WTC11 (cell line): ENCODE measurements around the gene ZNF516. TPM values are rescaled to one million over a fixed set of nuclear protein-coding genes. Genes with fewer than 3 reads are reported as not detected.

ENCODE experiments used
- ATAC-seq: fragments of 200-7000 bp; cut with Tn5 transposase; 2 replicates; pipeline ENCODE4 v1.10.0; 2021; ENCODE audit warnings: mild to moderate bottlenecking, moderate library complexity
- CTCF ChIA-PET: fragments of 300-600 bp; sonication (Branson Sonifier 250); formaldehyde crosslinking; loops from one replicate; lab custom pipeline; 2021; ENCODE audit warnings: antibody characterized with exemption; lab: Charles Lee
- POLR2A ChIA-PET: fragments of 350-600 bp; sonication (Branson Sonifier 250); formaldehyde crosslinking; loops from one replicate; lab custom pipeline; 2021; ENCODE audit warnings: antibody characterized with exemption; lab: Charles Lee
- DNase-seq: peaks from one replicate; pipeline ENCODE4 v3.0.0; 2021; ENCODE audit warnings: low spot score
- H3K27ac Mint-ChIP-seq: 2 replicates; pipeline ENCODE4 v1.8.0; 2021; ENCODE audit warnings: mixed read lengths
- H3K27me3 Mint-ChIP-seq: 2 replicates; pipeline ENCODE4 v1.8.0; 2021; ENCODE audit warnings: low read depth, mild to moderate bottlenecking, moderate library complexity, mixed read lengths
- H3K36me3 Mint-ChIP-seq: 2 replicates; pipeline ENCODE4 v1.8.0; 2021; ENCODE audit warnings: mixed read lengths
- H3K4me1 Mint-ChIP-seq: 2 replicates; pipeline ENCODE4 v1.8.0; 2022; ENCODE audit warnings: mixed read lengths
- H3K4me3 Mint-ChIP-seq: 2 replicates; pipeline ENCODE4 v1.8.0; 2021; ENCODE audit warnings: mild to moderate bottlenecking, moderate library complexity, mixed read lengths
- H3K9me3 Mint-ChIP-seq: 2 replicates; pipeline ENCODE4 v1.8.0; 2021; ENCODE audit warnings: mixed read lengths
- AFF4 ChIP-seq: sonication (generic); formaldehyde crosslinking; IDR thresholded peaks from 2 replicates; pipeline ENCODE4 v1.8.1; 2023; ENCODE audit warnings: mild to moderate bottlenecking, missing genetic modification reagents, borderline replicate concordance
- ATF6 ChIP-seq: sonication (generic); formaldehyde crosslinking; IDR thresholded peaks from 2 replicates; pipeline ENCODE4 v1.8.1; 2023; ENCODE audit warnings: mild to moderate bottlenecking, missing genetic modification reagents
- CBFB ChIP-seq: sonication (generic); formaldehyde crosslinking; IDR thresholded peaks from 2 replicates; pipeline ENCODE4 v1.8.1; 2022; ENCODE audit warnings: mild to moderate bottlenecking, low read depth, missing genetic modification reagents
- ELF4 ChIP-seq: sonication (generic); formaldehyde crosslinking; IDR thresholded peaks from 2 replicates; pipeline ENCODE4 v1.8.1; 2022; ENCODE audit warnings: low read depth, mild to moderate bottlenecking, moderate library complexity, missing genetic modification reagents
- GABPB1 ChIP-seq: sonication (generic); formaldehyde crosslinking; IDR thresholded peaks from 2 replicates; pipeline ENCODE4 v1.8.1; 2023; ENCODE audit warnings: mild to moderate bottlenecking, missing genetic modification reagents
- HMGXB4 ChIP-seq: sonication (generic); formaldehyde crosslinking; IDR thresholded peaks from 2 replicates; pipeline ENCODE4 v1.8.1; 2023; ENCODE audit warnings: mild to moderate bottlenecking, moderate library complexity, missing genetic modification reagents
- JUN ChIP-seq: sonication (generic); formaldehyde crosslinking; IDR thresholded peaks from 2 replicates; pipeline ENCODE4 v1.8.0; 2023; ENCODE audit warnings: mild to moderate bottlenecking, missing genetic modification reagents
- MLX ChIP-seq: sonication (generic); formaldehyde crosslinking; IDR thresholded peaks from 2 replicates; pipeline ENCODE4 v1.8.1; 2023; ENCODE audit warnings: mild to moderate bottlenecking, missing genetic modification reagents, moderate library complexity
- MYBL2 ChIP-seq: sonication (generic); formaldehyde crosslinking; IDR thresholded peaks from 2 replicates; pipeline ENCODE4 v1.8.1; 2023; ENCODE audit warnings: mild to moderate bottlenecking, moderate library complexity, missing genetic modification reagents
- NFATC4 ChIP-seq: fragments of 250-450 bp; sonication (Bioruptor Pico); IDR thresholded peaks from 2 replicates; pipeline ENCODE4 v1.9.0; 2021; ENCODE audit warnings: mild to moderate bottlenecking
- NFYB ChIP-seq: sonication (generic); formaldehyde crosslinking; conservative IDR thresholded peaks from 2 replicates; pipeline ENCODE4 v1.8.0; 2022; ENCODE audit warnings: low read depth, missing genetic modification reagents
- NR2C2 ChIP-seq: sonication (generic); formaldehyde crosslinking; IDR thresholded peaks from 2 replicates; pipeline ENCODE4 v1.8.0; 2022; ENCODE audit warnings: mild to moderate bottlenecking, missing genetic modification reagents
- OVOL2 ChIP-seq: fragments of 250-450 bp; sonication (Bioruptor Pico); IDR thresholded peaks from 2 replicates; pipeline ENCODE4 v1.9.0; 2021; ENCODE audit warnings: mild to moderate bottlenecking, borderline replicate concordance
- PREB ChIP-seq: sonication (generic); formaldehyde crosslinking; IDR thresholded peaks from 2 replicates; pipeline ENCODE4 v1.8.1; 2022; ENCODE audit warnings: mild to moderate bottlenecking, missing genetic modification reagents, moderate library complexity, borderline replicate concordance
- STAT6 ChIP-seq: sonication (generic); formaldehyde crosslinking; conservative IDR thresholded peaks from 2 replicates; pipeline ENCODE4 v1.8.1; 2023; ENCODE audit warnings: mild to moderate bottlenecking, low read depth, missing genetic modification reagents, moderate library complexity
- ZNF219 ChIP-seq: sonication (generic); formaldehyde crosslinking; IDR thresholded peaks from 2 replicates; pipeline ENCODE4 v1.8.0; 2023; ENCODE audit warnings: missing genetic modification reagents, mild to moderate bottlenecking, borderline replicate concordance
- ZNF232 ChIP-seq: sonication (generic); formaldehyde crosslinking; IDR thresholded peaks from 2 replicates; pipeline ENCODE4 v1.8.0; 2022; ENCODE audit warnings: mild to moderate bottlenecking, missing genetic modification reagents
- ZNF263 ChIP-seq: sonication (generic); formaldehyde crosslinking; IDR thresholded peaks from 2 replicates; pipeline ENCODE4 v1.8.1; 2022; ENCODE audit warnings: low read depth, mild to moderate bottlenecking, moderate library complexity, missing genetic modification reagents
- ZNF281 ChIP-seq: sonication (generic); formaldehyde crosslinking; IDR thresholded peaks from 2 replicates; pipeline ENCODE4 v1.8.0; 2023; ENCODE audit warnings: mild to moderate bottlenecking, missing genetic modification reagents
- ZNF317 ChIP-seq: sonication (generic); formaldehyde crosslinking; IDR thresholded peaks from 2 replicates; pipeline ENCODE4 v1.8.1; 2023; ENCODE audit warnings: low read depth, mild to moderate bottlenecking, moderate library complexity, missing genetic modification reagents, borderline replicate concordance
- total RNA-seq: library from RNA; stranded (reverse); gene quantifications from 3 replicates; pipeline ENCODE4 v1.2.3, GENCODE V29; 2021

Gene ZNF516
- total RNA-seq, 1 experiment from 2014 or later: 58.6 TPM

GRCh38 chr18:76356666-76357065 is 138.4 kb downstream of the ZNF516 start:
- ATAC-seq (no peak), DNase-seq (no peak)
- H3K9me3 Mint-ChIP-seq: peaks cover 18% of the 10 kb centered on the region
- H3K4me3 Mint-ChIP-seq: no peak overlapping the region
- ChIA-PET CTCF (interaction anchor here (1.3 kb wide), 1 partner anchor 50 kb away, joined by 3 read pairs; no protein-coding TSS in a partner anchor), POLR2A (no interaction called here)
- no peaks in the 10 kb centered on the region for H3K27me3 Mint-ChIP-seq
- H3K4me1 Mint-ChIP-seq: peaks cover 17% of the 10 kb centered on the region
- no peak overlapping the region for H3K27ac Mint-ChIP-seq
- peaks cover 34% of the 10 kb centered on the region for H3K36me3 Mint-ChIP-seq
- TF ChIP-seq ZNF232 (no peak), ZNF281 (no peak), NFATC4 (no peak), MLX (no peak), ZNF317 (CRISPR knock-in tag) (no peak), NFYB (CRISPR knock-in tag) (no peak), ELF4 (CRISPR knock-in tag) (no peak), ZNF263 (CRISPR knock-in tag) (no peak), OVOL2 (CRISPR knock-in tag) (no peak), HMGXB4 (CRISPR knock-in tag) (no peak), NR2C2 (CRISPR knock-in tag) (no peak)
- TF ChIP-seq, all 79 proteins: peak for 0

- Mint-ChIP-seq H3K27ac (no peak overlapping the region), H3K36me3 (peaks cover 30% of the 10 kb centered on the region), H3K9me3 (peaks cover 18% of the 10 kb centered on the region), H3K27me3 (no peaks in the 10 kb centered on the region), H3K4me1 (peaks cover 7% of the 10 kb centered on the region), H3K4me3 (no peak overlapping the region)
- ChIA-PET CTCF (no interaction called here), POLR2A (no interaction called here)
- no peak for ATAC-seq
- no peak for DNase-seq
- TF ChIP-seq ZNF219 (CRISPR knock-in tag): no peak
- TF ChIP-seq GABPB1 (CRISPR knock-in tag): no peak
- no peak for TF ChIP-seq MYBL2 (CRISPR knock-in tag)
- TF ChIP-seq ATF6: no peak
- TF ChIP-seq CBFB (CRISPR knock-in tag): no peak
- TF ChIP-seq AFF4: no peak
- TF ChIP-seq STAT6 (CRISPR knock-in tag): no peak
- no peak for TF ChIP-seq PREB (CRISPR knock-in tag)
- TF ChIP-seq JUN (CRISPR knock-in tag): no peak
These were observed 140.7 kb downstream of the ZNF516 start for GRCh38 chr18:76354348-76354747.
